HG03520 (cell line): ENCODE results near the gene AGAP1.
"Not testable (repeated sequence)": the region's sequence is repeated elsewhere in the genome, so short reads cannot be mapped to it uniquely, and the experiment has no call there.

ENCODE experiments used
- ATAC-seq: cut with Tn5 transposase; IDR thresholded peaks from one replicate; pipeline ENCODE4 v1.9.1; 2021; ENCODE audit warnings: mild to moderate bottlenecking, moderate library complexity; ENCODE audit not compliant: unreplicated experiment

The AGAP1 gene

GRCh38 chr2:236045251-236046235, 551.7 kb downstream of the AGAP1 start:
- ATAC-seq: no peak

- no peak for ATAC-seq
Observed at GRCh38 chr2:236046715-236047114, 552.9 kb downstream of the AGAP1 start.

GRCh38 chr2:236047176-236047575, 553.3 kb downstream of the AGAP1 start:
- no peak for ATAC-seq

- no peak for ATAC-seq
Observed at GRCh38 chr2:236047886-236048540, 554.2 kb downstream of the AGAP1 start.

- ATAC-seq: no peak
Observed at GRCh38 chr2:236049981-236050380, 556.1 kb downstream of the AGAP1 start.

GRCh38 chr2:236051351-236051750, 557.5 kb downstream of the AGAP1 start:
- no peak for ATAC-seq

- ATAC-seq: no peak
Observed at GRCh38 chr2:236051806-236052205, 558.0 kb downstream of the AGAP1 start.

- no peak for ATAC-seq
Observed at GRCh38 chr2:236052206-236052605, 558.4 kb downstream of the AGAP1 start.

- ATAC-seq: no peak
Observed at GRCh38 chr2:236052926-236053821, 559.3 kb downstream of the AGAP1 start.

- no peak for ATAC-seq
Observed at GRCh38 chr2:236054125-236054524, 560.3 kb downstream of the AGAP1 start.

- no peak for ATAC-seq
Observed at GRCh38 chr2:236054621-236055305, 560.9 kb downstream of the AGAP1 start.

- ATAC-seq: no peak
Observed at GRCh38 chr2:236055471-236055870, 561.6 kb downstream of the AGAP1 start.

GRCh38 chr2:236056141-236056540, 562.3 kb downstream of the AGAP1 start:
- ATAC-seq: no peak

GRCh38 chr2:236057375-236057774, 563.5 kb downstream of the AGAP1 start:
- ATAC-seq: no peak

- ATAC-seq: no peak
Observed at GRCh38 chr2:236061497-236061896, 567.7 kb downstream of the AGAP1 start.

GRCh38 chr2:236061899-236062298, 568.1 kb downstream of the AGAP1 start:
- no peak for ATAC-seq

- not testable (repeated sequence) for ATAC-seq
Observed at GRCh38 chr2:236062806-236063205, 569.0 kb downstream of the AGAP1 start.

- no peak for ATAC-seq
Observed at GRCh38 chr2:236063994-236064393, 570.2 kb downstream of the AGAP1 start.

- ATAC-seq: no peak
Observed at GRCh38 chr2:236065314-236066160, 571.7 kb downstream of the AGAP1 start.

GRCh38 chr2:236070236-236070635, 576.4 kb downstream of the AGAP1 start:
- ATAC-seq: no peak
